Activated T-cell treated with anti-CD3 and anti-CD28 coated beads, Interleukin-2, amount 50 U/mL, for 24 hours (primary cell): ENCODE data around the gene NAPG.
A peak's percentile ranks its signal among the peaks of the same experiment; 100 is the strongest.
"Not testable (repeated sequence)": the region's sequence is repeated elsewhere in the genome, so short reads cannot be mapped to it uniquely, and the experiment has no call there.

Source experiments
- DNase-seq: peaks from one replicate; pipeline ENCODE4 v3.0.0-alpha.2; 2020
- H3K27ac Mint-ChIP-seq: 2 replicates; pipeline ENCODE4 v1.8.0; 2020; ENCODE audit warnings: mild to moderate bottlenecking, mixed read lengths
- H3K27me3 Mint-ChIP-seq: 2 replicates; pipeline ENCODE4 v1.8.0; 2020; ENCODE audit warnings: mixed read lengths
- H3K36me3 Mint-ChIP-seq: 2 replicates; pipeline ENCODE4 v1.8.0; 2020; ENCODE audit warnings: low read depth, mixed read lengths
- H3K4me1 Mint-ChIP-seq: 2 replicates; pipeline ENCODE4 v1.8.0; 2020; ENCODE audit warnings: low read depth, mixed read lengths
- H3K4me3 Mint-ChIP-seq: 2 replicates; pipeline ENCODE4 v1.8.0; 2020; ENCODE audit warnings: mild to moderate bottlenecking, moderate library complexity, mixed read lengths
- H3K9me3 Mint-ChIP-seq: 2 replicates; pipeline ENCODE4 v1.8.0; 2020; ENCODE audit warnings: mixed read lengths

Gene NAPG

DNA sequence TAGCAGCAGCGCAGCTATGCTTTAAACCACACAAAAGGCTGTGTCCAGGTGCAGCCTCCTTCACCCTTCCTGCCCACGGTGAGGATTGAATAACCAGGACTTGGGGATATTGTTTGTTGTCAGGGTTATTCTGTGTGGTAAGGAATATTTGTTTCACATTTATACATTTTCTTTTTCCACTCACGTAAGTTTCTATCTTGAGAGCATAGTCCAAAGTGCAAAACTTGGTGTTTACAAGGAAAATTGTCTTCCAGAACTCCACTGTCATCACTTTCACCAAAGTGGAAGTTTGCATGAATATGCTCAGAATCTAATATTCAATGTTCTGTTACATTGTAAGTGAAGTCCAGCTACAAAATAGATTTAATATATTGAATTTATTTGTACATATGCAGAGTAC, 26.4 kb downstream of the NAPG start:
- no peak for DNase-seq
- no peak overlapping the region for H3K4me3 Mint-ChIP-seq
- no peaks in the 10 kb centered on the region for H3K9me3 Mint-ChIP-seq
- peaks cover 94% of the 10 kb centered on the region for H3K36me3 Mint-ChIP-seq
- no peaks in the 10 kb centered on the region for H3K27me3 Mint-ChIP-seq
- no peaks in the 10 kb centered on the region for H3K4me1 Mint-ChIP-seq
- no peak overlapping the region for H3K27ac Mint-ChIP-seq

DNA sequence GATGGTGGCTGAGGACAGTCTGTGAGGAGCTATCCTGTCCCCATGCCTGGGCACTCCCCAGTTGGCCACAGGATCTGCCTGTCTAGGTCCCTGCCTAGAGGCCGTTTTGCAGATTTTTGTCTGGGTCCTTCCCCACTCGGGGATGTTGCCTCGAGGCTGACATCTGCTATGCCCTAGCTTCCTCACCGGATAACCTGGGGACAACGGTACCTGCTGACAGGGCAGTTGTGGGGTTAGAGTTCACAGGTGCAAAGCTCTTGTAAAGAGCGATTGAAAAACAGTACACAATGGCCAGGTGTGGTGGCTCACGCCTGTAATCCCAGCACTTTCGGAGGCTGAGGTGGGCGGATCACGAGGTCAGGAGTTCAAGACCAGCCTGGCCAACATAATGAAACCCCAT, 30.4 kb downstream of the NAPG start:
- H3K27me3 Mint-ChIP-seq, H3K4me3 Mint-ChIP-seq, H3K27ac Mint-ChIP-seq, H3K9me3 Mint-ChIP-seq, H3K4me1 Mint-ChIP-seq, DNase-seq: not testable (repeated sequence)
- H3K36me3 Mint-ChIP-seq = peaks cover 71% of the 10 kb centered on the region

DNA sequence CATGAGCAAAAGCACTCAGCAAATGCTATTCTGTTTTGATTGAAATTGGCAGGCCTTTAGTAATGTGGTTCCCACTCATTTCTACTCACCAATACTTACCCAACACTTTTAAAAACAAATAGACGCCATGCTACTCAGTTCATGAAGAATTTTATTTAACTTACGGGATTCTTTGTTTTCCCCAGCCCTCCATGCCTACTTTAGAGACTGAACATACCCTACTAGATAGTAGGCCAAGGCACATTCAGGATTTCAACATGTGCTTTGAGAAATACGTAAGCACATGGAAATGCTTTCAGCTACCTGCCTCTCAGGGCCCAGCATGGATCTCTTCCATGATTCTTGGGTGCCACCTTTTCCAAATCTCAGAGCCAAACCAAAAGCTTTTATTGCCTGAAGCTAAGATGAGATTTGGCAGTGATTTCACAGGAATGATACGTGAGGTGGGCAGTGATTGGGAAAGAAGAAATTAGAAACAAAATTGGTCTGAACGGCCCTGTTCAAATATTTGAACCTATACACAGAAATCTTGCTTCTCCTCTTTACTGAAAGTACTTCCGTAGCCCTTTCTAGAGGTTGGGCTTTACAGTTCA, 31.4 kb downstream of the NAPG start:
- no peak overlapping the region for H3K4me3 Mint-ChIP-seq
- H3K4me1 Mint-ChIP-seq = peaks cover 7% of the 10 kb centered on the region
- H3K36me3 Mint-ChIP-seq = peaks cover 62% of the 10 kb centered on the region
- no peaks in the 10 kb centered on the region for H3K9me3 Mint-ChIP-seq
- no peaks in the 10 kb centered on the region for H3K27me3 Mint-ChIP-seq
- peak overlapping the region; percentile 20 for H3K27ac Mint-ChIP-seq
- no peak for DNase-seq

DNA sequence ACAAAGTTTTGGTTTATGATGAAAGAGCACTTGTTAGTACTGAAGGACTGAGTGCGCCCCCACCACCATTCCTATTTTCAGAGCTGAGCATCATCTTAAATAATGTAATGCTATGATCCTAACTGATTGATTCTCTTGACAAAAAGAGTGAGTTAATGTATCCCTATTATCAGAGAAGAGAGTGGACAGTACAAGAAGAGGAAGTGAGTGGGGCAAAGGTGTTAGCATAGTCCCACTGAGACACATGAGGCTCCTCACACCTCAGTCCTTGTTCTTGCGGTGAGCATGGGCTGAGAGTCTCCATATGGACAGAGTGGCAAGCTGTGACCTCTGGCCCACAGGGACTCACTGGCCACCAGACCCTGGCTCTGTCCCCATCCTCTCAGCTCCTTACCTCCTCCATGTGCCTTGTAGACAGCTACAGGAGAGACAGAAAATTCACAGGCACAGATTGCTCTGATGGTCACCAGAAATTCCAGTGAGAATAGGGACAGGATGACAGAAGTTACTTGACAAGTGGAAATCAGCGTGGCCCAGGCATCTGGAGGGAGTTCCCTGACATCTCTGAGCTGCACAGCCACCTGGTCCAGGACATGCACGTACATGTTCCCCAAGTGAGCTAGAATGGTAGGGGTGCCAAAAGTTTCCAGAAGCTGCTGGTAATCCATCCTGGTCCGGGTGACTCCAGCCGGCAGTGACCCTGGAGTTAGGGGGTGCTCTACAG, 32.6 kb downstream of the NAPG start:
- Mint-ChIP-seq H3K27me3 (no peaks in the 10 kb centered on the region), H3K36me3 (peaks cover 51% of the 10 kb centered on the region), H3K4me1 (peaks cover 7% of the 10 kb centered on the region), H3K4me3 (no peak overlapping the region), H3K9me3 (no peaks in the 10 kb centered on the region), H3K27ac (peak overlapping the region; percentile 45)
- DNase-seq = no peak

DNA sequence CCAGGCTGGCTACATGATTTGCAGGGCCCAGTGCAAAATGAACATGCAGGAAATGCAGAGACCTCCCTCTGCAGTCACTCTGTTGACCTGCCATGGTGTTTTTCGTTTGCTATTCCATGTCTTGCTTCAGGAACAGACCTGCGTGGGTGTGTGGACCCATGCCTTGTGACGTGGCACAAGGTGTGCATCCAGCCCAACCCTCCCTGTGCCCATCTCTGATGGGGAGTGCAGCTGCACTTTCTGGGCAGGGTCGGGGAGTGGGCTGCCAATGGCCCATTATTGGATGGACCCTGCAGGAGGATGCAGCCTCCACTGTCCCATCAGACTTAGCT, 33.1 kb downstream of the NAPG start:
- Mint-ChIP-seq H3K4me1 (peaks cover 7% of the 10 kb centered on the region), H3K27me3 (no peaks in the 10 kb centered on the region), H3K4me3 (no peak overlapping the region), H3K36me3 (peaks cover 46% of the 10 kb centered on the region), H3K9me3 (no peaks in the 10 kb centered on the region), H3K27ac (no peak overlapping the region)
- DNase-seq = no peak

DNA sequence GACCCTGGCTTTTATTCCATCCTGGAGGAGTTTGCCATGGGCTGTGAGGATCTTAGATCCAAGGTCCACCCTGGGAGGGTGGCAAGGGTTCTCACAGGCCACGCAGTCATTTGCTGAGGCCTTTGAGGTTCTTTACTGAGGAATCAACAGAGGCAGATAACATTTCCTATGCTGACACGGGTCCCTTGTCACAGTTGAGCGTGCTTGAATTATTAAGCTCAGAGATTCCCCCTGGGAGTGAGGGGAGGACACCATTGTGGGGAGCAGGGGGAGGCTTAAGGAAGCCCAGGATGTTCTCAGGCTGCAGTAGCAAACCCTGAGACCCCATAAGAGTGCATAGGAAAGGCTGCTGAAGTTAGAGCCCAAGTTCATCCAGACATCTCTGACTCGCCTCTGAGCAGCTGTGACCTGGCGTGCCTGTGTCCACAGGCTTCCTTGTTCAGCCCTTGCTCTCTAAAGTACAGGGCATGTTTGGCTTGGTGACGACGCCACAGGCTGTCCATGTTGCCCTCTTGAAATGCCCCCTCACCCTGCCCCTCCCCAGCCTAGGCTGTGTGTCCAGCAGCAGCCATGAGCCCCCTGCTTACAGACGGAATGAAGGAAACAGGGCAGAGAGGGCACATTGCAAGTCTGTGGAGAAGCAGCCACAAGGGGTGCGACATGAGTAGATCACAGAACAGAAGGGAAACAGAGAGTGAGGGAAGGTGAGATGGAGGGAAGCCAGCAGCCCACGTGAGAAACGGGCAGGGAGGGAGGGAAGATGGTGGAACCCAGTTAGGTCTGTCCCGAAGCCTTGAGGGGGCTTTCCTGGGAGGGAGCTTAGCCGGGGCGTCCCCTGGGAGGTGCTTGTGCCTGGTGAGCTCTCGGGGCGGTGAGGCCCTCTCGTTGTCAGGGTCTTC, 34.0 kb downstream of the NAPG start:
- H3K27me3 Mint-ChIP-seq = no peaks in the 10 kb centered on the region
- no peaks in the 10 kb centered on the region for H3K9me3 Mint-ChIP-seq
- H3K4me1 Mint-ChIP-seq = peaks cover 8% of the 10 kb centered on the region
- H3K4me3 Mint-ChIP-seq = no peak overlapping the region
- no peak for DNase-seq
- H3K36me3 Mint-ChIP-seq = peaks cover 37% of the 10 kb centered on the region
- H3K27ac Mint-ChIP-seq = no peak overlapping the region

DNA sequence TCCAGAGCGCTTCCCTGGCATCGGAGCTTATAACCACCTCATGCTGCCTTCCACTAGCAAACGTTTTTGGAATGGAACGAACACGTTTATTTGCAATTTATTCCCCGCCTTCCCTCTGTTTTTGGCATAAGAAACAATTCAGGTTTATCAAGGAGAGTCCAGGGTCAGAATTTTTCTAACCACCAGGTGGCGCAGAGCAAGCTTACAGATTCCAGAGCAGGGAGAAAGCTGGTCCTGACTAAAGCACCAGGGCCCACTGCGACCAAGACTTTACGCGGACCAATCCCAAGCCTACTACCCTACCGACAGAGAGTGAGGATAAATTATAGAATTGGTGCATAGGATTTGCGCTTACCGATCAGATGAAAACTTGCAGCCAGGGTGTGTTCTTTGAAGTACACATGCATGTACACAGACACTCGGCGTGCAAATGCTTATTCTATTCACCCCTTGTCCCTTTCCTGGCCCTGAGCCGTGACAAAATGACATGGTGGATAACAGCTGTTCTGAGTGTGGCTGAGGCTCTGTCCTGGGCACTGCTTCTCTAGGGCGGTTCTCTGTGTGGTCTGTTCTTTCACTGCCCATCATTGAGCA, 34.7 kb downstream of the NAPG start:
- Mint-ChIP-seq H3K4me1 (peaks cover 8% of the 10 kb centered on the region), H3K4me3 (no peak overlapping the region), H3K9me3 (no peaks in the 10 kb centered on the region), H3K27me3 (no peaks in the 10 kb centered on the region), H3K36me3 (peaks cover 30% of the 10 kb centered on the region), H3K27ac (no peak overlapping the region)
- DNase-seq = peak; percentile 65

DNA sequence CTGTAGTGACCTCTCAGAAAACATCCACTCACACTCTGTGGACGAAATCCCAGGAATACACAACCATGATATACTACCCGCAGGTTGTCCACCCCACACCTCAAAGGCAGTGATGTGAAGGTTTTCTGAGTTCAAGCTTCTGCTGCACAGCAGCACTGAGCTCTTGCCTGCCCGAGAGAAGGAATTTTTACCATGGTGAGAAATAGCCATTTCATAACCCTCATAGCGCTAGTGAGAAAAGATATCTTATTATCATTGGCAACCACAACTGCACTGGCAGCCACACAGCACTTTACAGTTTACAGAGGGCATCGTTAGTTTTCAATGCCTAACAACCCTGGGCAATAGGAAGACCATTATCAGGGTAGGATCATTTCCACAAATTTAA, 36.9 kb downstream of the NAPG start:
- Mint-ChIP-seq H3K27ac (no peak overlapping the region), H3K4me3 (no peak overlapping the region), H3K9me3 (no peaks in the 10 kb centered on the region), H3K27me3 (no peaks in the 10 kb centered on the region), H3K36me3 (peaks cover 8% of the 10 kb centered on the region), H3K4me1 (peaks cover 8% of the 10 kb centered on the region)
- DNase-seq = no peak

DNA sequence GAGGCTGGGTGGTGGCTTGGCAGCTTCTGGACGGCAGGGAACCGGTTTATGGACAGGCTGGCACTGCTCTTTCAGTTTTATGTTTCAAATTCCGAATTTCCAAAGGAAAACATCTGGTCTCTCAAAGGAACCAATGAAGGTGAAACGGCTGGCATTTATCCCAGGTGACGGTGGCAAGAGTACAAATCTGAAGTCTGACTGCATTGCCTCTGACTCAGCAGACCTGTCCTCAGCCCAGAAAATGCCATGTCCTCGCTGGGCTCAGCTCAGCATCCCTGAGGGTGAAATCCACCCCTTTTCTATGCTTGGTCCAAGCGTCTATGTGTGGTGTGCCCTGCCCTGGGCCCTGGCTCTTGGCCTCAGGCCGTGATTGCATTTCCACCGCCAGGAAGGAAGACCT, 38.1 kb downstream of the NAPG start:
- no peaks in the 10 kb centered on the region for H3K36me3 Mint-ChIP-seq
- no peaks in the 10 kb centered on the region for H3K9me3 Mint-ChIP-seq
- no peak overlapping the region for H3K27ac Mint-ChIP-seq
- peaks cover 7% of the 10 kb centered on the region for H3K4me1 Mint-ChIP-seq
- no peak overlapping the region for H3K4me3 Mint-ChIP-seq
- no peaks in the 10 kb centered on the region for H3K27me3 Mint-ChIP-seq
- no peak for DNase-seq

DNA sequence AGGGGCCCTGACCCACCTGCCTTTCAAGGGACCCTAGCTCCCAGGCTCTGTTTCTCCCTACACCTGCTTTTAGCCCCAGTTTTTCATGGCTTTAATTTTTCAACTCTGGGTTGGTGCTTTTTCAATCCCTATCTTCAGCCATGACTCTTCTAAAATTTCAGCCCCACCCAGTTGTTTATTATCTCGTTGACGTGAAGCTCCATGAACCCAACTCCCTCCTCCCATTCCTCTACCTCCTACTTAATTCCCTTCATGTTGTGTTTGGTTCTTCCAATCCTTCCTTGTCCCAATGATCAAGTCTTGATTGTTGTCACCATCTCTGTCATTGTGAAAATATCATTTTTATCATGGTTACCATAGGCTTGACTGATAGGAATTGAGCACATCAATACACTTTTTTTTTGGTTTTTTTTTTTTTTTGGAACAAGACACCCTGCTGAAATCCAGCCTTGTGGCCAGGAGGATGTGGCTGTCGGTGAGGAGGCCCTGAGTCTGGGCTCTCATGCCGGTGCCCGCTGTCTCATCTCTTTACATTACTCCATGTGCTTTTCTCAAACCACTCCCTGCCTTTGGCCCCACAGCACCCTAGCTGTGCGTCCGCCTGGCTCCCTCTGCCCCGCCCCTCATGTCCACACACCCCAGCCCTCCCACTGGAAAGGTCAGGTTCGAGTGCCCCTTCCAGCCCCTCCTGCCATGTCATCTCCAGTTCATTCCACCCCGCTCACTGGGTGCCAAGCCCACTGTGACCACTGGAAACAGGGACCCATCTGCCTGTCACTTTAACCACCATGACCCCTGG, 39.3 kb downstream of the NAPG start:
- no peak overlapping the region for H3K4me3 Mint-ChIP-seq
- no peak for DNase-seq
- H3K9me3 Mint-ChIP-seq = no peaks in the 10 kb centered on the region
- H3K27me3 Mint-ChIP-seq = no peaks in the 10 kb centered on the region
- peaks cover 4% of the 10 kb centered on the region for H3K4me1 Mint-ChIP-seq
- H3K27ac Mint-ChIP-seq = no peak overlapping the region
- H3K36me3 Mint-ChIP-seq = no peaks in the 10 kb centered on the region

DNA sequence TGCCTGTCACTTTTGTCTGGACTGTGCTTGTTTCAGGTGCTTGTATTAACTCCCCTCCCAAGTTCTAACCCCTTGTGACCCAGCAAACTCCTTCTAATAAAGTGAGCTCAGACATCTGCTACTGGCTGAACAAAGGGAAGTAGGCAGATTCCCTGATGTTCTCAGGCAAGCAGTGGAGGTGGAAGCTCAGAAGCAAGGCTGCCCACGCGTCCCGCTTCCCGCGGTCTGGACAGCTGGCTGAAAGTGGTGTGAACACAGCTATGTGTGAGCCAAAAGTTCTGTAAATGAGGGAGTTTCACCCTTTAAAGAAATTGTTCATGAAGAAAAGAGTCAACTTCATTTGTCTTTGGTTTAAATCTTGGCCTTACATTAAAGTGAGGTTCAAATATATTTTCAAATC, 40.0 kb downstream of the NAPG start:
- no peak overlapping the region for H3K4me3 Mint-ChIP-seq
- no peak overlapping the region for H3K27ac Mint-ChIP-seq
- DNase-seq = no peak
- no peaks in the 10 kb centered on the region for H3K36me3 Mint-ChIP-seq
- no peaks in the 10 kb centered on the region for H3K27me3 Mint-ChIP-seq
- H3K9me3 Mint-ChIP-seq = no peaks in the 10 kb centered on the region
- peaks cover 1% of the 10 kb centered on the region for H3K4me1 Mint-ChIP-seq

DNA sequence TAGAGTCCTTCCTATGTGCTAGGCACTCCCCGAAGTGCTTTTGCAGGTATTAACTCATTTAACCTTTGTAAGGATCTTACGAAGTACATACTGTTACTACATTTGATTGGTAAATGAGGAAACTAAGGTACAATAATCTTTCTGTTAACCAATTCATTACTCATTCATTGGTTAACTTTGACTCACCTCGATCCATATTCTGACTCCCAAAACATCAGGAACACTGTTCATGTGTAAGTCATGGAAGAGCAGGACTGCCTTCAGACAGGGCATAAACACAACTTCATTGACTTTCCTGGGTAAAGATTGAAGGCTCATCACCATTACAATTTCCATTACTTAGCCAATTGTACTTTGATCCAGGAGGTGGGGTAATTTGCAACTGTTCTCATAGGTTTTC, 40.6 kb downstream of the NAPG start:
- no peaks in the 10 kb centered on the region for H3K27me3 Mint-ChIP-seq
- H3K9me3 Mint-ChIP-seq = no peaks in the 10 kb centered on the region
- H3K36me3 Mint-ChIP-seq = no peaks in the 10 kb centered on the region
- H3K4me3 Mint-ChIP-seq = no peak overlapping the region
- no peak overlapping the region for H3K27ac Mint-ChIP-seq
- peaks cover 1% of the 10 kb centered on the region for H3K4me1 Mint-ChIP-seq
- no peak for DNase-seq

DNA sequence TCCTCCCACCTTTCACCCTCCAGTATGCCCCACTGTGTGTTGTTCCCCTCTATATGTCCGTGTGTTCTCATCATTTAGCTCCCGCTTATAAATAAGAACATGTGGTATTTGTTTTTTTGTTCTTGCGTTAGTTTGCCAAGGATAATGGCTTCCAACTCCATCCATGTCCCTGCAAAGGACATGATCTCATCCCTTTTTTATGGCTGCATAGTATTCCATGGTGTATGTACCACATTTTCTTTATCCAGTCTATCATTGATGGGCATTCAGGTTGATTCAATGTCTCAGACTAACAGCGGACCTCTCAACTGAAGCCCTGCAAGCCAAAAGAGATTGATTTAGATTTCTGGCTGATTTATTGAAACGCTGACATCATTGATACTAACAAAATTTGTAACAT, 44.1 kb downstream of the NAPG start:
- not testable (repeated sequence) for DNase-seq, H3K4me3 Mint-ChIP-seq, H3K4me1 Mint-ChIP-seq, H3K27ac Mint-ChIP-seq, H3K9me3 Mint-ChIP-seq, H3K36me3 Mint-ChIP-seq, H3K27me3 Mint-ChIP-seq

DNA sequence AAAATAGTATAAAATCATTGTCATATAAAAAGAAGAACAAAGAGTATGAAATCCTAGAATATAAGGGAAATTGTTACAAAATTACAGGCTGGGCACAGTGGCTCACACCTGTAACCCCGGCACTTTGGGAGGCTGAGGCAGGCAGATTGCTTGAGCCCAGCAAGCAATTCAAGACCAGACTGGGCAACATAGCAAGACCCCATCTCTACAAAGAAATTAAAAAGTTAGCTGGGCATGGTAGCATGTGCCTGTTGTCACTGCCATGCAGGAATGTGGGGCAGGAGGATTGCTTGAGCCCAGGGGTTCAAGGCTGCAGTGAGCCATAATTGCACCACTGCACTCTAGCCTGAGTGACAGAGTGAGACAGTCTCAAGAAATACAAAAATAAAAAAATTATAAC, 44.8 kb downstream of the NAPG start:
- no peaks in the 10 kb centered on the region for H3K36me3 Mint-ChIP-seq
- H3K9me3 Mint-ChIP-seq = no peaks in the 10 kb centered on the region
- H3K27me3 Mint-ChIP-seq = no peaks in the 10 kb centered on the region
- no peak overlapping the region for H3K4me3 Mint-ChIP-seq
- no peaks in the 10 kb centered on the region for H3K4me1 Mint-ChIP-seq
- no peak overlapping the region for H3K27ac Mint-ChIP-seq
- no peak for DNase-seq
